GM12874 (cell line): ENCODE data around the gene PSORS1C2.

ENCODE experiments used
- CTCF ChIP-seq: IDR thresholded peaks from 2 replicates; pipeline ENCODE4 v1.5.1; 2011; ENCODE audit warnings: low read depth, mild to moderate bottlenecking, control low read depth, low read length, moderate library complexity; ENCODE audit not compliant: insufficient read depth

Gene PSORS1C2

GRCh38 chr6:31138982-31139381, at the start of gene PSORS1C2:
PSORS1C2 (minus strand) TSS chr6:31139066; CDS start chr6:31139026, 40 bp downstream.
- no peak for TF ChIP-seq CTCF

- no peak for TF ChIP-seq CTCF
Measured at GRCh38 chr6:31187780-31188194, 48.9 kb upstream of the PSORS1C2 start.

GRCh38 chr6:31186052-31186734, 47.3 kb upstream of the PSORS1C2 start:
- no peak for TF ChIP-seq CTCF

GRCh38 chr6:31180500-31180899, 41.6 kb upstream of the PSORS1C2 start:
- TF ChIP-seq CTCF: no peak

- no peak for TF ChIP-seq CTCF
Measured at GRCh38 chr6:31179896-31180295, 41.0 kb upstream of the PSORS1C2 start.

GRCh38 chr6:31179042-31179386, 40.1 kb upstream of the PSORS1C2 start:
- TF ChIP-seq CTCF: no peak

GRCh38 chr6:31178143-31179041, 39.5 kb upstream of the PSORS1C2 start:
- no peak for TF ChIP-seq CTCF
